ENCODE measurements around the gene ALKBH6.
A peak's percentile ranks its signal among the peaks of the same experiment; 100 is the strongest.

ALKBH6 gene

DNA sequence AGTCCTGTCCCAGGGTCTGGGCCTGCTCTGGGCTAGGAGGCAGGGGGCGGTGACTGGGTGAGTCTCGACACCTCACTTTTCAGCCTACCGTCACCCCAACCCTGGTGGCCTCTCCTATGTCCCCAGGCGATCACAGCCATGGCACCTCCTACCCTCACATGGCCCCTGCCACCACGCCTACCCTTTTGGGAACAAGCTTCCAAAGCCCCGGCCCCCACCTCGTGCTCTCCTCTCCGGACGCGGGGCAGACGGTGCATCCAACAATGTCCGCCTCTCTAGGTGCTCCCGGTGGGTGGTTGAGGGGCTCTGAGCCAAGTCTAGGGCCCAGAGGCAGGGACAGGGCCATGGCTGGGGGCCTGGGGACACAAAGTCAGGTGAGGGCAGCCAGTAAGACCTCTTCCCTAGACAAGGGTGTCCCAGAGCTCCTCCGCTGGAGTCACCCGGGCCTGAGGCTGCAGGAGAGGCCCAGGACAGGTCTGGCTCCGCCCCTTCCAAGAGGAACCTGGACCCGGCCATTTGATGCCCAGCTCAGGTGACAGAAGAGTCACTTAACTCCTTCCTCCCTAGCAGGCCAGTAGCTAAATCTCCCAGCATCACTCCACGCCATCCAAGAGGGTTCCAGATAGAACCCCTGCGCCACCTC lies 5.6 kb downstream of the ALKBH6 start, which contains the start of gene SYNE4:
Gene SYNE4, minus strand, starts transcription at position 478 of the 643 bp plus-strand sequence. Its CDS starts 132 bp downstream, at position 346.
- Histone ChIP-seq H3K9me3 (ENCODE audit: control insufficient read depth, low read length) (no peaks in the 10 kb centered on the region), H3K4me1 (ENCODE audit: control insufficient read depth, insufficient read depth, low read length) (peaks cover 15% of the 10 kb centered on the region), H3K36me3 (ENCODE audit: control insufficient read depth, insufficient read depth, low read length, severe bottlenecking) (no peaks in the 10 kb centered on the region), H3K4me3 (ENCODE audit: low read length) (peak within 1 kb of the TSS; percentile 76), H3K9ac (ENCODE audit: low read length) (peak within 1 kb of the TSS; percentile 86), H3K27me3 (replicated peaks; ENCODE audit: control insufficient read depth, insufficient read depth, low read length) (no peaks in the 10 kb centered on the region)
- DNase-seq (ENCODE audit: low read depth) = no peak

DNA sequence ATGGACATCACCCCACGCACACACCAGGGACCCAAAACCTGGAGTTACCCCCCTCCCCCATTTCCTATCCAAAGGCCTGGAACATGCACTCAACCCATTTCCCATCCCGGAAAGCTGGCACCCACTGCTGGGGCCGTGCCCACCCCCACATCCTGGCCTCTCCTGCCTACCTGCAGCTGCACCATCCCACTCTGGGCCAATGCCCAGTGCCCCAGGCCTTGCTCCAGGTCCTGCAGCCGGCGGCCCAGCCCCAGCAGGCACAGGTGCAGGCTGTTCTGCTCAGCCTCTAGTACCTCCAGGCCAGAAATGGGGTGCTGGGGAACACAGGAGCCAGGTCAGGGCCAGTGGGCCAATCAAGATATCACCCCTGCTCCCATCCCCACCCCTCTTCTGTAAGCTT lies 7.1 kb downstream of the ALKBH6 start:
- H3K27me3 ChIP-seq (replicated peaks; ENCODE audit: control insufficient read depth, insufficient read depth, low read length) = no peaks in the 10 kb centered on the region
- peaks cover 4% of the 10 kb centered on the region for H3K36me3 ChIP-seq (ENCODE audit: control insufficient read depth, insufficient read depth, low read length, severe bottlenecking)
- no peak overlapping the region for H3K4me3 ChIP-seq (ENCODE audit: low read length)
- H3K9ac ChIP-seq (ENCODE audit: low read length) = no peak overlapping the region
- DNase-seq (ENCODE audit: low read depth) = no peak
- peaks cover 8% of the 10 kb centered on the region for H3K4me1 ChIP-seq (ENCODE audit: control insufficient read depth, insufficient read depth, low read length)
- no peaks in the 10 kb centered on the region for H3K9me3 ChIP-seq (ENCODE audit: control insufficient read depth, low read length)

DNA sequence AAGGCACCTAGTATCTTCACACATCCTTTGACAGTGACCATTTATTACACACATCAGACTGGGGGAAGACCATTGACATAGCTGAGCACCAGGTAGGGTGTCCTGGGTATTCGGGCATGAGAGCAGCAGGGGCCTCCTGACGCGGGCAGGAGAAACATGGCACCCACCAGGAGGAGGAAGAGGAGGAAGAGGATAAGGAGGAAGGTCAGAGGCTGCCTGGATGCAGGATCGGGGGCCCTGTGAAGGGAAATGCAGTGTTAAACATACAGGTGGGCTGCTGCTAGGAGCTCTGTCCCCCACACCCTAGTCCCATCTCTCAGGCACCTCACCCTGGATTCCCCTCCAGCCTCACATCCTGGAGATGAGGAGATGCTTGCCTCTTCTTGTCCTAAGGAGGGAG lies 10.7 kb downstream of the ALKBH6 start:
- H3K4me3 ChIP-seq (ENCODE audit: low read length) = no peak overlapping the region

GRCh38 chr19:36001605-36002004 lies 12.4 kb downstream of the ALKBH6 start:
- no peaks in the 10 kb centered on the region for H3K9me3 ChIP-seq (ENCODE audit: control insufficient read depth, low read length)
- DNase-seq (ENCODE audit: low read depth) = no peak
- H3K9ac ChIP-seq (ENCODE audit: low read length) = no peak overlapping the region
- H3K4me3 ChIP-seq (ENCODE audit: low read length) = no peak overlapping the region
- peaks cover 16% of the 10 kb centered on the region for H3K4me1 ChIP-seq (ENCODE audit: control insufficient read depth, insufficient read depth, low read length)
- peaks cover 9% of the 10 kb centered on the region for H3K36me3 ChIP-seq (ENCODE audit: control insufficient read depth, insufficient read depth, low read length, severe bottlenecking)
- H3K27me3 ChIP-seq (replicated peaks; ENCODE audit: control insufficient read depth, insufficient read depth, low read length) = no peaks in the 10 kb centered on the region

More for the DNA sequence above, 10.7 kb downstream of the ALKBH6 start:
- H3K9me3 ChIP-seq (ENCODE audit: control insufficient read depth, low read length) = no peaks in the 10 kb centered on the region
- no peaks in the 10 kb centered on the region for H3K27me3 ChIP-seq (replicated peaks; ENCODE audit: control insufficient read depth, insufficient read depth, low read length)
- no peak overlapping the region for H3K9ac ChIP-seq (ENCODE audit: low read length)
- DNase-seq (ENCODE audit: low read depth) = no peak
- H3K4me1 ChIP-seq (ENCODE audit: control insufficient read depth, insufficient read depth, low read length) = peaks cover 14% of the 10 kb centered on the region
- H3K36me3 ChIP-seq (ENCODE audit: control insufficient read depth, insufficient read depth, low read length, severe bottlenecking) = peaks cover 6% of the 10 kb centered on the region

GRCh38 chr19:35996777-35997176 lies 17.2 kb downstream of the ALKBH6 start:
- Histone ChIP-seq H3K4me3 (ENCODE audit: low read length) (peak overlapping the region; percentile 93), H3K27me3 (replicated peaks; ENCODE audit: control insufficient read depth, insufficient read depth, low read length) (no peaks in the 10 kb centered on the region), H3K9me3 (ENCODE audit: control insufficient read depth, low read length) (no peaks in the 10 kb centered on the region), H3K9ac (ENCODE audit: low read length) (no peak overlapping the region), H3K4me1 (ENCODE audit: control insufficient read depth, insufficient read depth, low read length) (peaks cover 31% of the 10 kb centered on the region), H3K36me3 (ENCODE audit: control insufficient read depth, insufficient read depth, low read length, severe bottlenecking) (peaks cover 5% of the 10 kb centered on the region)
- no peak for DNase-seq (ENCODE audit: low read depth)

- H3K9me3 ChIP-seq (ENCODE audit: control insufficient read depth, low read length) = no peaks in the 10 kb centered on the region
- H3K4me3 ChIP-seq (ENCODE audit: low read length) = peak within 1 kb of the TSS; percentile 93
- peak within 1 kb of the TSS; percentile 91 for H3K9ac ChIP-seq (ENCODE audit: low read length)
- H3K36me3 ChIP-seq (ENCODE audit: control insufficient read depth, insufficient read depth, low read length, severe bottlenecking) = peaks cover 5% of the 10 kb centered on the region
- peaks cover 31% of the 10 kb centered on the region for H3K4me1 ChIP-seq (ENCODE audit: control insufficient read depth, insufficient read depth, low read length)
- peak; percentile 97 for DNase-seq (ENCODE audit: low read depth)
- H3K27me3 ChIP-seq (replicated peaks; ENCODE audit: control insufficient read depth, insufficient read depth, low read length) = no peaks in the 10 kb centered on the region
Observed at GRCh38 chr19:35995048-35995993, 18.7 kb downstream of the ALKBH6 start, which contains the start of gene SDHAF1. Gene SDHAF1 (plus strand): TSS chr19:35995188. CDS start chr19:35995275, 87 bp downstream.

DNA sequence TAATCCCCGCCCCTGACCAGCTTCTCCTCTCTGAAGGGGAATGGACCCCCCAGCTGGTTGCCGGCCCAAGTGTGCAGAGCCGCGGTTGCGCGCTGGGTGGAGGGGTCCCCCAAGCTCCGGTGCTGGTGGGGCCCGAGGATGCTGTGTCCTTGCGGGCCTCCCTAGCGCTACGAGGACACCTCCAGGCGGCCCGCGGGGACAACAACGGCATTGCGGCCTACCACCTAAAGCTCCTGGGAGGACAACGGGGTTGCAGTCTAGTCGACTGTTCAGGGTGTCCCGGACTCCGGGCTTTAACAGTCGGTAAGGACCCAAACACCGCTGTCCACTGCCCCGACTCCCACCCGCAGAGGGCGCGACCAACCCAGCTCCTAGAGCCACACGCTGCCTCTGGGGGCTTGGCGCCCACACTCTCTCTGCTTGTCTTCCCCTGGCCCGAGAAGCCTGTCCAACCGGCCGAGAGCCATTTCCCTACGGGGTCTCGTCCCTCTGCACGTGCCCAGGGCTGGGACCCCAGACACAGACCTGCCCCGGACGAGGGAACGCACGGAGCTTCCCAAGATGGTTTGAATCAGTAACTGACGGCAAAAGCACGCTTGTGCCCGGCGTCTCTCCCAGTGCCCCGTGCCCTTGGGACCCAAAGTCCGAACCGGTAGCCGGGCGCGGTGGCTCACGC lies 20.0 kb downstream of the ALKBH6 start:
- Histone ChIP-seq H3K27me3 (replicated peaks; ENCODE audit: control insufficient read depth, insufficient read depth, low read length) (no peaks in the 10 kb centered on the region), H3K36me3 (ENCODE audit: control insufficient read depth, insufficient read depth, low read length, severe bottlenecking) (peaks cover 5% of the 10 kb centered on the region), H3K9me3 (ENCODE audit: control insufficient read depth, low read length) (no peaks in the 10 kb centered on the region), H3K4me1 (ENCODE audit: control insufficient read depth, insufficient read depth, low read length) (peaks cover 21% of the 10 kb centered on the region), H3K4me3 (ENCODE audit: low read length) (peak overlapping the region; percentile 93), H3K9ac (ENCODE audit: low read length) (peak overlapping the region; percentile 91)
- DNase-seq (ENCODE audit: low read depth) = no peak

GRCh38 chr19:35992907-35993765 lies 20.9 kb downstream of the ALKBH6 start:
- Histone ChIP-seq H3K4me3 (ENCODE audit: low read length) (no peak overlapping the region), H3K27me3 (replicated peaks; ENCODE audit: control insufficient read depth, insufficient read depth, low read length) (peaks cover 7% of the 10 kb centered on the region), H3K9ac (ENCODE audit: low read length) (no peak overlapping the region), H3K9me3 (ENCODE audit: control insufficient read depth, low read length) (peaks cover 5% of the 10 kb centered on the region), H3K36me3 (ENCODE audit: control insufficient read depth, insufficient read depth, low read length, severe bottlenecking) (peaks cover 3% of the 10 kb centered on the region), H3K4me1 (ENCODE audit: control insufficient read depth, insufficient read depth, low read length) (peaks cover 17% of the 10 kb centered on the region)
- no peak for DNase-seq (ENCODE audit: low read depth)

DNA sequence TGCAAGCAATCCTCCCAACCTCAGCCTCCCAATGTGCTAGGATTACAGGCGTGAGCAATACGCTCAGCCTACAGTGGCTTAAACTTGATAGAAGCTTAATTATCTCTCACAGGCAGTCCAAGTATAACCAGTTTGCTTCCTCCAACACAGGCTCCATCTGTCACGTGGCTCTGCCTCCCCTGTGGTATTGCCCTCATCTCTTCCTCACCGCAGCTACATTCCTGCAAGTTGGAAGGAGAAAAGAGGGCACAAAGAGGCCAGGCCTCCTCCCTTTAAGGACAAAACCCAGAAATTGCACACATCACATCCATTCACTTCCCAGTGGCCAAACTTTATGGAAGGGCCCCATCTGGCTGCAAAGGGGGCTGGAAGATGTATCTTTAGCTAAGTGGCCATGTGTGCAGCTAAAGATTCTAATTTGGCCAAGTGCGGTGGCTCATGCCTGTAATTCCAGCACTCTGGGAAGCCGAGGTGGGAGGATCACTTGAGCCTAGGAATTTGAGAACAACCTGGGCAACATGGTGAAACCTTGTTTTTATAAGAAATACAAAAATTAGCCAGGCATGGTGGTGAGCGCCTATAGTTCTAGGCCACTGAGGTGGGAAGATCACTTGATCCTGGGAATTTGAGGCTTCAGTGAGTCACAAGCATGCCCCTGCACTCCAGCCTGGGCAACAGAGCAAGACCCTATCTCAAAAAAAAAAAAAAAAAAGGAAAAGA lies 22.1 kb downstream of the ALKBH6 start:
- no peaks in the 10 kb centered on the region for H3K36me3 ChIP-seq (ENCODE audit: control insufficient read depth, insufficient read depth, low read length, severe bottlenecking)
- peaks cover 10% of the 10 kb centered on the region for H3K27me3 ChIP-seq (replicated peaks; ENCODE audit: control insufficient read depth, insufficient read depth, low read length)
- no peak overlapping the region for H3K4me3 ChIP-seq (ENCODE audit: low read length)
- H3K4me1 ChIP-seq (ENCODE audit: control insufficient read depth, insufficient read depth, low read length) = peaks cover 17% of the 10 kb centered on the region
- no peak overlapping the region for H3K9ac ChIP-seq (ENCODE audit: low read length)
- peaks cover 5% of the 10 kb centered on the region for H3K9me3 ChIP-seq (ENCODE audit: control insufficient read depth, low read length)
- no peak for DNase-seq (ENCODE audit: low read depth)
